LHCN-M2 (cell line): ENCODE results near the gene RUNX1. TPM values are rescaled to one million over a fixed set of nuclear protein-coding genes. Genes with fewer than 3 reads are reported as not detected.
A peak's percentile ranks its signal among the peaks of the same experiment; 100 is the strongest.
"Not testable (repeated sequence)": the region's sequence is repeated elsewhere in the genome, so short reads cannot be mapped to it uniquely, and the experiment has no call there.

Experiments
- DNase-seq: peaks from one replicate; pipeline ENCODE4 v3.0.0-alpha.2; 2012; ENCODE audit warnings: low read depth
- total RNA-seq: library from RNA; depleted of rRNA; stranded (reverse); fragments of >200 nt; gene quantifications from 2 replicates; pipeline ENCODE4 v1.2.3, GENCODE V29; 2014

RUNX1 gene
- total RNA-seq, 1 experiment from 2014 or later, result 43.9 TPM

DNA sequence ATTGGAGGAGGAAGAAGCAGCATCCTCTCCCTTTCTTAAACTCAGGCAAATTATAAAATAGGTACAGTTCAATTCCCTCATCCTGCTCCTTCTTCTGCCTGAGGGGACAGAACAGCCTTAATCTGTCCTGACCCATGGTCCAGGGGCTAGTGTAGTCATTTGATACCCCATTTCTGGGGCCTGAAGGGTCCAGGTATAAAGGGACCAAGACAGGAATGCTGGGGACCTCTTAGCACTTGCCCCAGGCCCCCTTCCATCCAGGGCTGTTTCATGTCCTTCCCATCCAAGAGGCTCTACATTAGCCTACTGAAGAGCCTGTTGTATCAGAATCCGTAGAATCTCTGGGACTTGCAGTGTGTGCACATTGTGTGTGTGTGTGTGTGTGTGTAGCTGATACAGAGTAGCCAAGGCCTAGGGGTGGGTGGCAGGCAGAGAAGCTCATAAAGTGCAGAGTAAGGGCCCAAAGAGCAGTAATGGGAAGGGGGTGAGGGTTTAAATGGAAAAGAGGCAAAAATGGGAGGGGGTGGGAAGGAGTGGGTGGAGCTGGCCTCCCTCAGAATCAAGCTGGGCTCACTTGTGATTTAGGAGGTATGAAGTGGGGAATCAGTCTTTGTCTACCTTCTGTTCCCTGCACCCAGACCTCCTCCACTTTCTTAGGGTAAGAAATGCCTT is 32.4 kb downstream of the RUNX1 start:
- no peak for DNase-seq

DNA sequence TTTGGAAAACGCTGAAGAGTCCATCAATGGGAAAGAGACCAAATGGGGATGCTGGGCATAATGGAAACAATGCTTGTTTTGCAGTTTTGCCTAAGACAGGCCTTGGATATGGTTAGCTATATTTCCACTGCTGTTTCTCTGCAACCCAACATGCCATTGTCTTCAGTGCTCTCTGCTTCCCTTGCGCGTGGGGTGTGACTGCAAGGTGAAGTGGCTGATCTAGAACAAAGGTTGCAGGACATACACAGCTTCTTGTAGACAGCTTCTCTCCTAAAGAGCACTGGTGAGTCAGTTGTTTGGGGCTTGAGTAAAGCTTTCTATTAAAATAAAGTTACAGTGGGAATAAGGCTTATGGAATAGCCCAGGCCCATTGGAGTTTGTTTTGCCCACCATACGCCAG is 33.0 kb downstream of the RUNX1 start:
- DNase-seq, result no peak

DNA sequence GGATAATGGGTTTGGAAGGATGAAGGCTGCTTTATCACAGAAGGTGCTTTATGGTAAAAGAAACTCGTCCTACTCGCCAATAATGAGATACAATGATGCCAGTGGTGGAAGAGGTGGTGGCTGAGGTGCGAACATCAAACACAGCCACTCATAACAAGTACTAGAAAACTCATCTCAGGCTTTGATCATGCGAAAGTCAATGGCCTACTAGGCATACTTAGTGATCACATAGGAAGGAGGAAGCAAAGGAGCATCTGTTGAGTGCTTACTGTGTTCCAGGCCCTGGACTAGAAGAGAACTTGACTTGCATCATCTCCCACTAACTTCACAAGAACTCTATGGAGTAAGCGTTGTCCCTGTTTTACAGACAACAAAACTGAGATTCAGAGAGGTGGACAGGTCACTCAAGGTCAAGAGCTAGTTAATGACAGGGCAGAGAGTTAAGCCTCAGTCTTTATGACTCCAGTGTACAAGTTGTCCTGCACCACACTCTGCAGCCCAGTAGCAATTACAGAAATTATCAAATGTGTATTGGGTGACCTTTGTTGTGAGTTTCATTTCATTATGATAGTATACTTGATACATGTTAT is 33.6 kb downstream of the RUNX1 start:
- no peak for DNase-seq

DNA sequence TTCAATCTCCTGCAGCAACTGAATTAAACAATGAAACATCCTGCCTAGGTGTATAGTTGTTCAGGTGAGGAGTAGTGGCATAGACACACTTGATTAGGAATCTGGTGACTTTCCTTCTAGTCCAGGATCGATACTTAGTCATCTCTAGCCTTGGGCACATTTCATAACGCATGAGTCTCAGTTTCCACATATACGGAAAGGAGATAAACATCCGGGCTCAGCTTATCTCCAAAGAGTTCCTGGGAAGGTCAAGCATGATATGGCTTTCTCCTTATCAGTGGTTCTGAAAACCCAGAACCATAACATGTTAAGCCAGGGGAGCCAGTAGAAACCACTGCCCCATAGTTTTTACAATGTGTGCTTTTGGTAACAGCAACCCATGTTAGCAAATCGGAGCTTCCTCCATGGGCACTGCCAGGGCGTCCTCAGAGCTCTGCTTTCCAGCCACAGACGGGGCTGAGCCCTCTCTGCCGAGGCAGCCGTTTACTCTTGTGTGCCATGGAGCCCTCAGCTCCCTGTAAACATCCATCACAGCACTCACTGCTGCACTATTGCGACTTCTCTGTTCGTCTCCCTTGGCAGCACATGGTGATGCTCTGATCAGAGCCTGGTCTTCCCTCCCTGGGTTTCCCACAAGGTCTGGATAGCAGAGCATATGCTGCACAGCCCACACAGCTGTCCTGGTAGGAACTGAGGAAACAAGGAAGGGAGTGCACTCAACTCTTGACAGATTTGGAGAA is 34.6 kb downstream of the RUNX1 start:
- no peak for DNase-seq

DNA sequence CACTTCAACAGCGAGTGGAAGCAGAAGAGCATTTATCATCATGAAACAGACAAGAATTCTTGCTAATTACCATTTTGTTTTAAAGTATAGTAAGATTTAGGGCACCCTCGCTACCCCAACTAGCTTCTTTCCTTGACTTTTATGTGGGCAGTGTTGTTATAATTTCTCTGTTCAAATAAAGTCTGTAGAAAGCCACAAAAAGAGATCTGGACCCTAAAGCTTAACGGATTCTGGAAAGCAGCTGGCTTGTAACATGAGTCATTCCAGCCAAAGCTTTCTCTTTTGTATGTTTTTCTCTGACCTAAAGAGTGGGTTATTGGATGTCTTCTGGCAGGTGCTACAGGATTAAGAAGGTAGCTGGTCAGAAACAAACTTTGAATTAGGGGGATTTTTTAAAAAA is 37.4 kb downstream of the RUNX1 start:
- peak; percentile 89 for DNase-seq

DNA sequence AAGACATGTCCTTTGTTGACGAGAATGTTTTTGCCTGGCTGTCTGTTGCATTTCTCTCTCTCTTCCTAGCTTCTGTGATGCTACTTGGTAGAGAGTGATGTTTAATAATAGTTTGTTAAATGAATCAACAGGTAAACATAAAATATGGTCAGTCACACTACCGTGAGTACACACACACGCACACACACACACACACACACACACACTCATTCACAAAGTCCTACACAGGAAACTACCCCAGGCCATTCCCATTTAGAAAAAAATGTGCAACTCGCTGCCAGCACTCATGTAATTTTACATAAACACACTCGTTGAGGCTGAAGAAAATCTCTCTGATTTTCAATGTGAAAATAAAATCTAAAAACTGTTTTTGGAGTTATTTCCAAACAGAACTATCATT is 38.7 kb downstream of the RUNX1 start:
- DNase-seq, result no peak

DNA sequence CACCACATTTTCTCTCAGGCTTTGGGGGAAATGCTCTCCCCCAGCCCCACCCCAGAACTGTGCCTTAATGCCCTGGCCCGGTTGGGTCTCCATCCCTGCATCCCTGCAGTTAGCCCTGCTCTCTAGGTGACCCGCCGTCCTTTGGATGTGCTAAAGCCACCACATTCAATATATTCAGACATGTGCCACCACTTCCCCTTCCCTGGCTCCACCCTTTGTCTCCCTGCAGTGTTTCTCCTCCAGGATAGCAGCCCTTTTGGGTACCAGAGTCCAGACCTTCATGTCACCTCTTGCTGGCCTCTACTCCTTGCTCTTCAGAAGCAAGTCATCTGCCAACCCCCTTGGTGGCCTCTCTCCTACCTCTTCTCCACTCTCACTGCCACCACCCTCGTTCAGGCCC is 41.8 kb downstream of the RUNX1 start:
- no peak for DNase-seq

DNA sequence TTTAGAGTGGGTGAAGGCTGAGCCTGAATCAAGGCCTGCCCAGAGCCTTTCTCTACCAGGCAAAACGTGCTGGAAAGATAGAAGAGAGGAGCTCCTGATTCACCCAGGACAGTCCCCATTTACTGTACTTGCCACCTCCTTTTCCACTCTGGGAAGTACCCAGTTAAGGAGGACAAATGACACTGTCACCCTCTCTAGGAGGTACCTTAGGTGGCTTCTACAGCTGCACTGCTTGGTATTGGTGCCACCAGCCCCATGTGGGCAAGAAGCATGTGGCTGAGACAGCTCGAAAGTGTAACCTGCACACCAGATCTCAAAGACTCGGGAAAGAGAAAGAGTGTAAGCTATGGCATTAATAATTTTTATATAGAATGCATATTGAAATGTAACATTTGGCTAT is 42.3 kb downstream of the RUNX1 start:
- no peak for DNase-seq

DNA sequence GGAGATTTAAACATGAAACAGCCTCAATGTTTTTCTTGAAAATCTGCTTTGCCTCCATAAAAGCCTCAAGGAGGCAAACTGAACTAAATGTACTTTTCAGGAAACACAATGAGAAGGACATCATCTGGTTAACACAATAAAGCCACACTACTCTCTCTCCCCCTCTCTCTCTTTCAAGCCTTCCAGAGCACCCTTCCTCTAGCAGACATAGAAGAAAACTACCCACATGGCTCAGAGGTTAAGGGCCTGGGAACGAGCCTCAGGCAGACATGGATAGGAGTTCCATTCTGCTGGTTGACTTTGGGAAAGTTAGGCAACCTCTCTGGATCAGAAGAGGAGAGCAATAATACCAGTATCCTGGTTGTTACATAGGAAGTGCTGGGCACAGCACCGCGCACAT is 42.9 kb downstream of the RUNX1 start:
- DNase-seq, result no peak

DNA sequence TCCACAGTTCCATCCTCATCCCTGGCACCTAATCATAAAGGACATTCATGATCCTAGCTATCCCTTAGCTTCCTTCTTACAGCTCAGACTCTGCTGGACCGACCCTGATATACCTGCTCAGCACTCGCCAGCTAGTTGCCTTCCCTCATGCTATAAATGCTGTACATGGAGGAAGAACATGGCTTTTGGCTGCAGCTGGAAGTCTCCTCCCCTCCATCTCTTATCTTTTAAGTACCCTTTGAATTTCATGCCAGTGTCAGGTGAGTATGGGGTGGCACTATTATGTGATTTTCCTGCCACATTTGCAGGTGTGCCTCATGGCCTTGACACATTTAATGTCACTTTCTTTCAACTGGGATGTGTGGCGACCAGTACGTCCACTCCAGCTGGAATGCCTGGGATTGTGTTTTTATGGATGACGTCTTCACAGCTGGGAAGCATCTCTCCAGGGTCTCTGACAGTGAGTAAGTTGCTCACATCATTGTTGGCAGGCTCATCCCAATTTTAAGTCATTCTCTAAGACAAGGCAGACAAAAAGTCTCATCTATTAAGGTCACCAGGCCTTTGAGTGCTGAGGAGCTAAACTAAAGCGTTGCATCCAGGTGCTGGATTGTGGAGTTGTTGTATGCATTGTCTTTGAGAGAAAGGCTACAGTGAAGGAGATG is 43.4 kb downstream of the RUNX1 start:
- DNase-seq, result no peak

DNA sequence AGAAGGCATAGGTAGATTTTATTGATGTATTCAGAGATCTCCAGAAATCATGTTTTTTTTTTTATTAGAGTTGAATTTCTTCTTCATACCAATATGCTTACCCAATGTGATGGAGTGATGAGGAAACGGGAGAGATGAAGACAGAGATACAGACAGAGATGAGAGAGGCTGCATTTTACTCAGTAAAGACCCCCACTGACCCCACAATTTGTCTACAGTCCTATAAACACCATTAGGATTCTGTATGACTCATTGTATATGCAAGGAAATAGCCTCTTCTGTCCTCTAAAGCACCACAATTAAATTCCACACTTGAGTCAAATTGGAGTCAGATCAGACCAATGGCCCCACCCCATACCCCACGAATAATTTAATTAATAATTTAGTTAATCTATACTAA is 44.0 kb downstream of the RUNX1 start:
- no peak for DNase-seq

DNA sequence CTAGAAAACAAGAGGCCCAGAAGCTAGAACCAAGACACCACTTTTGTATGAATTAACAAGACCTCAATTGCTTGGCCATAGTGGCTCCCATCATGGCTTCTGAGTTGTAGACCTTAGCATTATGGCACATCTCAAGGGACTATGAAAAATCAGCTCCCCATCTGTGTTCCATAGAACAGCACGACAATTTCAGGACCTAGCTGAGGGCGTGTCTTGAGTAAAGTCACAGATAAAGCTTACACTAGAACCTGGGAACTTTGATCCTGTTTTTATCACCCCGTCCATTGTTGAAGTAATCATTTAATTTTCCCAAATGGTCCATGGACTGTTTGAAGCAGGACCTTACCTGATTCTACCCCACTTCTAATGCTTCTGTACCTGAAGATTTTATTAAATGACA is 44.8 kb downstream of the RUNX1 start:
- no peak for DNase-seq

DNA sequence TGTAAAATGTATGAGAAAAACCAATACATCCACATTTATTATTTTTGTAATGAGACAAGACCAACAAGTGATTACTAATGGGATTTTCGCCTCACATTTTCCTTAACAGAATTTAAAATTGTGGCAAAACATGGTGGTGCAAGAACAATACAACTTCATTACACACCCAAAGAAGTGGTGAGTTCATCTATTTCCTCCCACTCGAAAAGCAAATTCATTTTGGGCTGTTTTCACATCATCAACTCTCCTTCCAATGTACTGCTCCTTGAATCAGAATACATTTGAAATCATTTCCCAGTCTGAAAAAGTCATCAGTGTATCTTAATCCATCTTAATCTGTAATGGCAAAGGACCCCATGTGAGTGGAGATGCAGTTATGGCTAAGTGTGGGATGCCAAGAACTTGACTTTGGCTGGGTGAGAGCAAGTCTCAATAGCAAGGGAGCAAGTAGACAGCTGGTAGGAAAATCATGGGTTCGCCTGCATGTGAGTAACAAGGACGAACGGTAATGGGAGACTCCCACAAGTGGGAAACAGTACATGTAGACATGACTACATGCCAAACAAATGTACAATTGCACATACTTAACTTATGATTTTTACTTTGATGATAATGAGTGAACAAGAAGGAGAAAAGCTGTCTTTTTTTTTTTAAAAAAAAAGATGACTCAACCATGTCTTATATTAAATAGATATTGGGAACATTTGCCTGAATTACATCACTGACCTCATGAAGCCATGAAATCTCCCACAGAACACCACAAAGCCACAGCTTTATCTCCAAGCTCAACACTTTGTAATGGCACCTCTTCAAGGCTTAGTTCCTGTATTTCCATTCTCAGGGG is 46.0 kb downstream of the RUNX1 start:
- peak; percentile 93 for DNase-seq

DNA sequence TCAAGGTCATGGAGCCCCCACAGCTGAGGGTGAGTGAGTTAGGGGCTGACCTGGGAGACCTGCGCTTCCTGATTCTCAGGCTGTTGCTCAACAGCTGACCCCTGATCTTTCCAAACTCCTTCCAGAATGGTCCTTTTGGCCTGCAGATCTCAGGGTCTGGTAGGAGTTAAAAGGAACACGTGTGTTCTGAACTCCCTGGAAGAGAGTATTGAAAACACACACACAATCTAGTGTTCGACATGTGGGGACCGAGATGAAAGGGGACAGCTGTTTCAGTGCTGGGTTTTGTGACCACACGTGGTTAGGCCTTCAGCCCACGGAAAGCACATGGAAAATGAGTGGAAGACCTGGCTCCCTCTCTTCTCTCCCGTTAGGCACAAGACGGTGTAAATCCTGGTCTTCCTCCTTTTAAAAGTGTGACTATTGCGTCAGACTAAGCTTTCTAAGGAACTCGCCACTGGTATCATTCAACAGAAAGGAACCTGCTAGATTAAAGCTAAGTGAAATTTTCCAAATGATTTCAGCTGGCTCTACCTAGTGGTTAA is 49.6 kb downstream of the RUNX1 start:
- peak; percentile 63 for DNase-seq

DNA sequence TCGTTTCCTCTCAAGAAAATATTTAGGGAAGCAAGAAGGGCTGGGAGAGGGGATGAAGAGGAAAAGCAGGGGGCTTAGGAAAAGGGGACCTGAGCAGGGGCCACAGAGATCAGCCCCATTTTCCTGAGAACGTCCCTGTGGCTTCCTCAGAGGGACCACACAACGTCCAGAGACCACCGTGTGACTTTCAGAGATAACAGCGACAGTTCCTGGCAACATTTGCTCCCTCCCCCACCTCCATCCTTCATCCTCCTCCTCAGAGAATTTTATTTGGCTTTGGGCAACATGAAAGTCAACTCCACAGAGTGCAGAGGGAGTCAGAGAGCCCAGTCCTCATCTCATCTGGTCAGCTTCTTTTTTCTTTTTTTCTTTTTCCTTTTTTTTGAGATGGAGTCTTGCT is 50.9 kb downstream of the RUNX1 start:
- no peak for DNase-seq

DNA sequence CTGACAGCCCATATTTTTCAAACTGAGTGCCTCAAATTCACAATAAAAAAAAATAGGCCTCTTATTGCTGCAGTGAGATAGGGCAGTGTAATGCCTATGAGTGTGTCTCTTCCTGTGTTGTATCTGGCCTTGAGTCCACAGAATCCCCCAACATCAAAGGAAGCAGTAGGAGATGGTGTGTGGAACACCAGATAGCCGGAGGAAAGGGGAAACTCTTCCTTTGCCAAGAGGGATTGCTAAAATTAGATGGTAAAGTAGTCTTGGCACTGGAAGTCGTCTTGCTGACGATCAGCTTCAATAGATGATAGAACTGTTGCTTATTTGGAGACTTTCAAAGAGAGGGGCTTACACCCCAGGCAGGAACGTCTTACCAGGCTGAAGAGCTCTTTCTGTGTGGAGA is 51.8 kb downstream of the RUNX1 start:
- DNase-seq, result no peak

DNA sequence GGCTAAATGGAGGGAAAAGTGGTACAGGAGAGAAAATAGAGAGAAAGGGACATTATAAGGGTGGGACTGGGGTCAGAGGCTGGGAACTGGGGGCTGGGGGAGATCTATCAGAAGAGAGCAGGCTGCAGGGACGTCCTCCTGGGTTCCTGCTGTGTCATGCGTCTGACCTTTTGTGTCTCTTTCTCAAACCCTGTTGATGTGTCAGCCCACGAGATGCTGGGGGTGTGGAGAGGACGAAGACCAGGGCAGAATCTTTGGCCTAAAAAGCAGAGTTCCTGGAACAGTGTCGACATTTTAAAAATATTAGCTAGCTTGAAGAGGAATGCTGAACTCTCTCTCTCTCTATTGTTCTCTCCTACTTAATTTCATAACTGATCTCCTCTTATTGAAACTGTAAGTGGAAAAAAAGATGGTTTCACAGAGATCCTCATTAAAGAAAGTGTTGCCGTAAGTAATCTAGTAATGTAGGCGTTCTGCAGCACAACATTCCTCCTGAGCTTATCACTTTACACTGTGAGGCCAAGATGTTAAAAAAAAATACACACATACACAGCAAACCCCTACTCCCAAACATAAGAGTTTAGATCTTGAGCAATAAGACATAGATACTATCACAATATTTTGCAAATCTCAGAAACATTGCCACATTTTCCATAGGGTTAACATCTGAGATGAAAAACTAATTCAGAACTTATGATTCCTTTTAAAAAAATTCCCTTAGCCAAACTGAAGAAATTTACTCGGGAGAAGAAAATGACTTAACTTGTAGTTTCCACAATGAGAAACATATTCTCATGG is 52.6 kb downstream of the RUNX1 start:
- peak; percentile 69 for DNase-seq

DNA sequence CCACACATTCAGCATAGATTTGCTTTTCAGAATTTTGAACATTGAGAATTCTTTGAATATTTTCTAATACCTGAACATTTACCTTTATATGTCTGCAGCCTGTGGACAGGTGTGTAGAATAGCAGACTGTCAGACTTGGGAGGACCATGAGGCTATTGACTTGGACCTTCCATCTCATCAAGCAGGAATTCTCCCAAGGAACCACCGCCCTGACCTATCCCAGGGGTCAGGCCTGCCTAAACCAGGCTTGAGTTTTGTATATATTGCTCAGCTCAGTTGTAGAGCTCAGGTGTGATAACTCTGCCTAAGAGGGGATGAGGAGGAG is 53.2 kb downstream of the RUNX1 start:
- DNase-seq, result no peak

DNA sequence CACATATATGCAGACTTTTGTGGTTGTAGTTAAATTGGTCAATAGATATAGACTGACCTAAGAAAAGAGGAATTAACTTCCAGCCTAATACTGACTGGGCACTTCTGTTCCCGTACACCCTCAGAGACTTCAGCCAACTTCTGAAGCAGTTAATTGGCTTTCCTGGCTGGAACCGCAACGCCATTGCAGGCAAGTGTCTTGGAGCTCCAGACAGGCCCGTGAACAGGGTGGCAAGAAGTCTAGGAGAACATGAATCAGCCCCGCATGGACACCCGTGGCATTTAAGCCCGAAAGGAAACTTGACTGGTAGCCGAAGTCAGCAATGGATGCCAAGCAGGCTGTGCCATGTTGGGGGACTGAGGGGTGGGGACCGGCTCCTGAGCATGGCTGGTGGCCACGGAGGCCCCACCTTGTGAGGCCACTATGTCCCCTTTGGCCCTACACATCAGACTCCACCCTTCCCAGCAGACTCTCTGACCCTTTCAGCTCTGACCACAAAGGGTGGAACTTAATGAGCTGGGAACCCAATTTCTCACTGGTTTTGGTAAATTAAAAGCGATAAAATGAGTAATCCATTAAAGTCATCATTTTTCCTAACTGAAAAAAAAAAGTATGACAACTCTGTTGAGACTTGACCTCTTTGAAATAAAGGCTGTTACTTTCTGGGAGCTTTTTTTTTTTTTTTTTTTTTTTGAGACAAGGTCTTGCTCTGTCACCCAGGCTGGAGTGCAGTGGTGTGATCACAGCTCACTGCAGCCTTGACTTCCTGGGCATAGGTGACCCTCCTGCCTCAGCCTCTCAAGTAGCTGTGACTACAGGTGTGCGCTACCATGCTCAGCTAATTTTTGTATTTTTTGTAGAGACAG is 54.1 kb downstream of the RUNX1 start:
- no peak for DNase-seq

DNA sequence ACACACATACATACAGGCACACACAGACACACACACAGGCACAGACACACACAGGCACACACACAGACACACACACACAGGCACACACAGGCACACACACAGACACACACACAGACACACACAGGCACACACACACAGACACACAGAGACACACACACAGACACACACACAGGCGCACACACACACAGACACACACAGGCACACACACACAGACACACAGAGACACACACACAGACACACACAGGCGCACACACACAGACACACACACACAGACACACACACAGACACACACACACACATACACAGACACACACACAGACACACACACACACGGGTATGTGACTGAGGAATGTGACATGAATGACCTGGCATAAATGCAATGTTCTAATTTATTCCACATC is 55.6 kb downstream of the RUNX1 start:
- DNase-seq, result not testable (repeated sequence)
